ENCODE results near the gene CHEK1.

Gene CHEK1

GRCh38 chr11:125626288-125626950 is 1.5 kb downstream of the CHEK1 start:
- DNase-seq: no peak

- DNase-seq: no peak
These were observed 2.4 kb downstream of the CHEK1 start for GRCh38 chr11:125627236-125627910.

- no peak for DNase-seq
These were observed 12.9 kb downstream of the CHEK1 start for GRCh38 chr11:125637840-125638239.

- DNase-seq: no peak
These were observed 13.4 kb downstream of the CHEK1 start for GRCh38 chr11:125638315-125638714.

- DNase-seq: no peak
These were observed 20.9 kb downstream of the CHEK1 start for GRCh38 chr11:125645871-125646270.

GRCh38 chr11:125649465-125650166 is 24.7 kb downstream of the CHEK1 start:
- DNase-seq: no peak

- no peak for DNase-seq
These were observed 37.7 kb downstream of the CHEK1 start for GRCh38 chr11:125662689-125663088.

- no peak for DNase-seq
These were observed 38.9 kb downstream of the CHEK1 start for GRCh38 chr11:125663910-125664309.

- DNase-seq: no peak
These were observed 42.2 kb downstream of the CHEK1 start for GRCh38 chr11:125667151-125667550.

GRCh38 chr11:125670172-125670571 is 45.2 kb downstream of the CHEK1 start:
- no peak for DNase-seq

- no peak for DNase-seq
These were observed 46.6 kb downstream of the CHEK1 start for GRCh38 chr11:125671561-125671960.

GRCh38 chr11:125674210-125674609 is 49.2 kb downstream of the CHEK1 start:
- DNase-seq: no peak

- DNase-seq: no peak
These were observed 50.2 kb downstream of the CHEK1 start for GRCh38 chr11:125675196-125675595.

GRCh38 chr11:125679397-125679796 is 54.4 kb downstream of the CHEK1 start:
- DNase-seq: no peak

- DNase-seq: no peak
These were observed 54.9 kb downstream of the CHEK1 start for GRCh38 chr11:125679837-125680236.

GRCh38 chr11:125680747-125681146 is 55.8 kb downstream of the CHEK1 start, which contains the start of gene ACRV1:
TSS of gene ACRV1 (minus strand) at chr11:125680847. CDS start at chr11:125680780, 67 bp downstream.
- DNase-seq: no peak

- no peak for DNase-seq
These were observed 60.3 kb downstream of the CHEK1 start for GRCh38 chr11:125685228-125685627.

- DNase-seq: no peak
These were observed 63.1 kb downstream of the CHEK1 start for GRCh38 chr11:125688066-125688465.

GRCh38 chr11:125688632-125689031 is 63.7 kb downstream of the CHEK1 start:
- no peak for DNase-seq

GRCh38 chr11:125689274-125689859 is 64.4 kb downstream of the CHEK1 start:
- DNase-seq: no peak

- no peak for DNase-seq
These were observed 65.0 kb downstream of the CHEK1 start for GRCh38 chr11:125690006-125690405.

GRCh38 chr11:125692887-125693286 is 67.9 kb downstream of the CHEK1 start:
- no peak for DNase-seq

GRCh38 chr11:125694951-125695350 is 70.0 kb downstream of the CHEK1 start:
- DNase-seq: no peak
